Measurements from ENCODE around the gene PKD1L1.

PKD1L1 gene

GRCh38 chr7:47878662-47879061 is 69.6 kb downstream of the PKD1L1 start:
- TF ChIP-seq CTCF (IDR thresholded peaks at IDR 0.05; ENCODE audit: control insufficient read depth, insufficient read depth, low read depth, low read length, missing control alignments): no peak
- no peak overlapping the region for H3K4me3 ChIP-seq (ENCODE audit: control insufficient read depth, low read depth, low read length)
- no peak for DNase-seq (ENCODE audit: low read depth)

- no peak overlapping the region for H3K4me3 ChIP-seq (ENCODE audit: control insufficient read depth, low read depth, low read length)
- no peak for TF ChIP-seq CTCF (IDR thresholded peaks at IDR 0.05; ENCODE audit: control insufficient read depth, insufficient read depth, low read depth, low read length, missing control alignments)
- no peak for DNase-seq (ENCODE audit: low read depth)
Measured at GRCh38 chr7:47877336-47877735, 70.9 kb downstream of the PKD1L1 start.

- no peak for DNase-seq (ENCODE audit: low read depth)
- no peak overlapping the region for H3K4me3 ChIP-seq (ENCODE audit: control insufficient read depth, low read depth, low read length)
- TF ChIP-seq CTCF (IDR thresholded peaks at IDR 0.05; ENCODE audit: control insufficient read depth, insufficient read depth, low read depth, low read length, missing control alignments): no peak
Measured at GRCh38 chr7:47875998-47876744, 72.1 kb downstream of the PKD1L1 start.

- no peak for TF ChIP-seq CTCF (IDR thresholded peaks at IDR 0.05; ENCODE audit: control insufficient read depth, insufficient read depth, low read depth, low read length, missing control alignments)
- DNase-seq (ENCODE audit: low read depth): no peak
- no peak overlapping the region for H3K4me3 ChIP-seq (ENCODE audit: control insufficient read depth, low read depth, low read length)
Measured at GRCh38 chr7:47875406-47875805, 72.9 kb downstream of the PKD1L1 start.

GRCh38 chr7:47873762-47874161 is 74.5 kb downstream of the PKD1L1 start:
- H3K4me3 ChIP-seq (ENCODE audit: control insufficient read depth, low read depth, low read length): no peak overlapping the region
- no peak for TF ChIP-seq CTCF (IDR thresholded peaks at IDR 0.05; ENCODE audit: control insufficient read depth, insufficient read depth, low read depth, low read length, missing control alignments)
- DNase-seq (ENCODE audit: low read depth): no peak

GRCh38 chr7:47867286-47867685 is 81.0 kb downstream of the PKD1L1 start:
- H3K4me3 ChIP-seq (ENCODE audit: control insufficient read depth, low read depth, low read length): no peak overlapping the region
- DNase-seq (ENCODE audit: low read depth): no peak
- no peak for TF ChIP-seq CTCF (IDR thresholded peaks at IDR 0.05; ENCODE audit: control insufficient read depth, insufficient read depth, low read depth, low read length, missing control alignments)

Measured in AG09309 (cell line).